Lung (tissue), 16 donors: ENCODE results near the gene TCEANC. TPM values are rescaled to one million over a fixed set of nuclear protein-coding genes. Genes with fewer than 3 reads are reported as not detected.

ENCODE experiments used
- ATAC-seq: fragments of 200-7000 bp; cut with Tn5 transposase; one replicate; pipeline ENCODE4 v1.9.1; 2020; ENCODE audit warnings: moderate number of reproducible peaks; ENCODE audit not compliant: insufficient read depth, low FRiP score
- DNase-seq, 3 donors: peaks; one replicate each; pipeline ENCODE4 v3.0.0-alpha.2; 2013 to 2017
- H3K27ac ChIP-seq, 2 donors: one replicate each; pipeline ENCODE4 v1.5.1; 2013; ENCODE audit warnings: mild to moderate bottlenecking in 2 of 2, moderate library complexity in 2 of 2, control low read depth in 1 of 2, inconsistent platforms in 1 of 2, low read depth in 1 of 2, low read length in 1 of 2
- H3K27me3 ChIP-seq, 3 donors: one replicate each; pipeline ENCODE4 v1.5.1; 2013; ENCODE audit warnings: low read length in 2 of 3; ENCODE audit not compliant: control insufficient read depth in 3 of 3, insufficient read depth in 3 of 3
- H3K36me3 ChIP-seq, 4 donors: one replicate each; pipeline ENCODE4 v1.5.1; 2013; ENCODE audit warnings: low read length in 4 of 4, mild to moderate bottlenecking in 1 of 4, moderate library complexity in 1 of 4; ENCODE audit not compliant: control insufficient read depth in 4 of 4, insufficient read depth in 4 of 4
- H3K4me1 ChIP-seq, 5 donors: one replicate each; pipeline ENCODE4 v1.5.1; 2013; ENCODE audit warnings: low read length in 5 of 5, mild to moderate bottlenecking in 2 of 5, moderate library complexity in 1 of 5; ENCODE audit not compliant: control insufficient read depth in 5 of 5, insufficient read depth in 5 of 5
- H3K4me3 ChIP-seq: one replicate; pipeline ENCODE4 v1.5.1; 2013; ENCODE audit warnings: mild to moderate bottlenecking, control low read depth, moderate library complexity
- H3K9ac ChIP-seq, 2 donors: one replicate each; pipeline ENCODE4 v1.5.1; 2013; ENCODE audit warnings: low read length in 2 of 2, control low read depth in 1 of 2; ENCODE audit not compliant: insufficient read depth in 1 of 2
- H3K9me3 ChIP-seq, 4 donors: one replicate each; pipeline ENCODE4 v1.5.1; 2013; ENCODE audit warnings: low read length in 3 of 4, mild to moderate bottlenecking in 1 of 4, moderate library complexity in 1 of 4; ENCODE audit not compliant: control insufficient read depth in 4 of 4, insufficient read depth in 3 of 4
- WGBS, 2 donors: extraction: QIAGEN DNeasy Blood & Tissue Kit; methylation state at CpG; one replicate each; pipeline ENCODE4 v1.1.7; 2013; 5-methylcytosine and 5-hydroxymethylcytosine counted together
- long read RNA-seq, 5 donors: transcript quantifications; one replicate each; lab custom pipeline, GENCODE V29; 2026
- polyA plus RNA-seq, 2 donors: library from polyadenylated mRNA; stranded (reverse); fragments of 200-250 nt; gene quantifications; one replicate each; pipeline ENCODE4 v1.2.1, GENCODE V29; 2013
- total RNA-seq, 2 donors: library from RNA; depleted of rRNA in 1 of 2; stranded (reverse); fragments of >200 nt in 1 of 2; gene quantifications; one replicate each; pipeline ENCODE4 v1.2.1, GENCODE V29; 2014 to 2021
- TF ChIP-seq, protein P1 (sequence below): IDR thresholded peaks from 2 replicates; pipeline ENCODE4 v1.5.1; 2012; ENCODE audit warnings: mild to moderate bottlenecking; ENCODE audit errors: control extremely low read depth, extremely low read depth
- donor health status: control.
- donor health status: control.
- donor health status: Bipolar disorder and iron deficiency.
- donor health status: healthy.
- donor health status: DM: yes; HTN: yes; CAD: no.

TCEANC gene
- total RNA-seq (1 to 10 TPM; 3.2 to 6.7 TPM), polyA plus RNA-seq (1 to 10 TPM in 1 of 2 donors, under 1 TPM in 1; 0.94 to 2.2 TPM)
- long read RNA-seq, donor 1: 0 reads
- long read RNA-seq, donor 2: 0 reads
- long read RNA-seq, donor 3, partial matches to known transcripts: 0 of 1 reads
- long read RNA-seq, donor 3, other reads (novel, unspliced or antisense): 0 of 1 reads
- long read RNA-seq, donor 4, partial matches to known transcripts: 0 of 1 reads
- long read RNA-seq, donor 4, other reads (novel, unspliced or antisense): 0 of 1 reads
- long read RNA-seq, donor 5, partial matches to known transcripts: 0 of 1 reads
- long read RNA-seq, donor 5, other reads (novel, unspliced or antisense): 0 of 1 reads

DNA sequence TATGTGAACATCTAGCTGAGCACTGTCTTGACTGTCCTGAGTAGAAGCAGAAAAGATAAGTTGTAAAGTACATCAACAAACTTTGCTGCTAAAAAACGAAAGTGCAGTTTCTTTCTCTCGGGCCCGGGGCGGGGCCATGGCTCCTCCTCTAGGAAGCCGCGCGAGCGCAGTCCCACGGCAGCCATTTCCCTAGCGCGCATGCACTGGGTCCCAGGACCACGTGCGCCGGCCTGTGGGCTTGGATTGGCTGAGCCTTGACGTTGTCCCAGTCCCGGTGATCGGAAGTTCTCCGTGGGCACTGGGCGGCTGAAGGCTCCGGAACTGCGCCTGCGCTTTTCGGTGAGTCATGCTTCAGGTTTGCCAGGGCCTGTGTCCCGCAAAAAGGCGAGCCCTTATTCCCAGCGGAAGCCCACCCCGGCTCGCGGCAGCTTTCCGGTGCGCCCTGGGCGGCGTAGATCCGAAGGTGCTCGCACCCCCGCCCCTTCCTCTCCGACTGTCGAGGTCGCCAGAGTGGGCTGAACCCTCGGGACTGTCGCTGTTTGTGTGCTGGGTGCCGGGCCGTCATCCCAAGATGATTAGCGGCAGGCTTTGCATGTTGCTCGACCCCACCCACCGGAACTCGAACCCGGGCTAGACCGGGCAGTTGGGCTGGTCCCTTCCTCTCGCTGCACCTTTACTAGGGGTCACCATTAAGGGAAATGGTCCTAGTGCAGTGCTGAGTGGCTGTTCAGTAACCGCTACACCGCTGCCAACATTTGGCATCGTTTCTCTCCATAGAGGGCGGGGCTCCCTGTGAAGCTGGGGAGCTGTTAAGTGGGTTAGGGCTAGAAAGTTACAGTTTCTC is at the start of gene TCEANC:
Gene TCEANC (plus strand): TSS at position 292 of the 844 bp plus-strand sequence. CDS start 9,368 bp downstream, outside the sequence.
- peak; percentile 97 for ATAC-seq
- H3K9ac ChIP-seq: peak within 1 kb of the TSS; percentile 65 to 83
- H3K27ac ChIP-seq: peak within 1 kb of the TSS; percentile 89 to 97
- 0 to 4% methylated on average over 42 to 54 of the region's 54 CpGs for whole genome bisulfite sequencing, 2 donors
- H3K36me3 ChIP-seq: peaks cover 0 to 2% (median 0%) of the 10 kb centered on the region in 4 donors
- TF ChIP-seq, protein P1, sequence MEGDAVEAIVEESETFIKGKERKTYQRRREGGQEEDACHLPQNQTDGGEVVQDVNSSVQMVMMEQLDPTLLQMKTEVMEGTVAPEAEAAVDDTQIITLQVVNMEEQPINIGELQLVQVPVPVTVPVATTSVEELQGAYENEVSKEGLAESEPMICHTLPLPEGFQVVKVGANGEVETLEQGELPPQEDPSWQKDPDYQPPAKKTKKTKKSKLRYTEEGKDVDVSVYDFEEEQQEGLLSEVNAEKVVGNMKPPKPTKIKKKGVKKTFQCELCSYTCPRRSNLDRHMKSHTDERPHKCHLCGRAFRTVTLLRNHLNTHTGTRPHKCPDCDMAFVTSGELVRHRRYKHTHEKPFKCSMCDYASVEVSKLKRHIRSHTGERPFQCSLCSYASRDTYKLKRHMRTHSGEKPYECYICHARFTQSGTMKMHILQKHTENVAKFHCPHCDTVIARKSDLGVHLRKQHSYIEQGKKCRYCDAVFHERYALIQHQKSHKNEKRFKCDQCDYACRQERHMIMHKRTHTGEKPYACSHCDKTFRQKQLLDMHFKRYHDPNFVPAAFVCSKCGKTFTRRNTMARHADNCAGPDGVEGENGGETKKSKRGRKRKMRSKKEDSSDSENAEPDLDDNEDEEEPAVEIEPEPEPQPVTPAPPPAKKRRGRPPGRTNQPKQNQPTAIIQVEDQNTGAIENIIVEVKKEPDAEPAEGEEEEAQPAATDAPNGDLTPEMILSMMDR: no peak
- peak; percentile 96 to 98 (median 96) for DNase-seq
- peaks cover 0 to 13% (median 2%) of the 10 kb centered on the region in 5 donors for H3K4me1 ChIP-seq
- H3K27me3 ChIP-seq: peaks cover 0 to 25% (median 23%) of the 10 kb centered on the region in 3 donors
- no peaks in the 10 kb centered on the region for H3K9me3 ChIP-seq
- peak within 1 kb of the TSS; percentile 62 for H3K4me3 ChIP-seq

GRCh38 chrX:13605611-13606010 is 47.3 kb upstream of the TCEANC start:
- Histone ChIP-seq H3K4me1 (no peaks in the 10 kb centered on the region), H3K4me3 (no peak overlapping the region), H3K36me3 (no peaks in the 10 kb centered on the region), H3K27ac (no peak overlapping the region), H3K9ac (no peak overlapping the region), H3K27me3 (peaks cover 5 to 55% (median 32%) of the 10 kb centered on the region in 3 donors), H3K9me3 (peaks cover 0 to 1% (median 0%) of the 10 kb centered on the region in 4 donors)
- WGBS, 2 donors: 80 to 100% methylated on average over 1 of the region's 1 CpG
- TF ChIP-seq, protein P1: no peak
- ATAC-seq: no peak
- no peak for DNase-seq

DNA sequence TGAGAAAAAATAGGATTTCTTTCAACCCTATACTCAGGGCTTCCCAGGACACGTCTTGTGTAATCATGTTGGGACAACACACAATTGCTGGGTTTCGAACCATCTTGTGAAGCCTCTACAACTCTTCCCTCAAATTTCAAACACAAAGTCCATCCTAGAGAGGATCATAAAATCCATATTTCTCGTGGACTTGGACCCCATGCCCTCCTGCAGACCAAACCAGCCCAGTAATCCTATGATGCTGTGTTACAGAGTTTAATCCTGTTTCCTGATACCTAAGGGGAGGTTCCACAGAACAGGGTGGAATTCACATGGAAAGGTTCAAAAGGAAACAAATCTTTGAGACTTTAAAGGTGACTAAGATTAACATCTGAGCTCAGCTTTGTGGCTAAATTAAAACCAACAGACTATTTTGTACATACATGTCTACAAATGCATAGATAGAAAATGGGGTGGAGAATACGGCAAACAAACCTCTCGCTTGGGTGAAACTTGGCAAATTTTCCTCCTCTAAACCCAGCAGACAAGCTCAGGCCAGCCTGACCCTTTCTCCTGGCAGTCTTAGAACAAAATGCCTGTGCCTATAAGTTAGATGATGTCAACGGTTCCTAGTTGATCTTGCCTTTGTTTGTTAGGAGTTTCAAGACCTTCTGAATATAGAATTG is 45.5 kb upstream of the TCEANC start:
- Histone ChIP-seq H3K9ac (no peak overlapping the region), H3K4me3 (no peak overlapping the region), H3K4me1 (no peaks in the 10 kb centered on the region), H3K9me3 (peaks cover 0 to 4% (median 0%) of the 10 kb centered on the region in 4 donors), H3K36me3 (no peaks in the 10 kb centered on the region), H3K27ac (no peak overlapping the region), H3K27me3 (peaks cover 4 to 57% (median 33%) of the 10 kb centered on the region in 3 donors)
- 74 to 88% methylated on average over 6 of the region's 6 CpGs for whole genome bisulfite sequencing, 2 donors
- no peak for DNase-seq
- no peak for ATAC-seq
- TF ChIP-seq, protein P1: no peak
